Endothelial cell of umbilical vein (primary cell): ENCODE data around the gene ARHGAP15. TPM values are rescaled to one million over a fixed set of nuclear protein-coding genes. Genes with fewer than 3 reads are reported as not detected.

Experiments
- BruUV-seq: library from RNA; stranded (reverse); fragments of 400-500 nt; replicated peaks from 2 replicates; lab custom pipeline; 2021; lab: Mats Ljungman, UMichigan
- CTCF ChIA-PET: fragments of 300-600, 350-600 bp; sonication (Branson Sonifier 250); formaldehyde crosslinking; loops from one replicate; lab custom pipeline; 2021; ENCODE audit warnings: antibody characterized with exemption, inconsistent platforms; lab: Charles Lee
- POLR2A ChIA-PET: fragments of 300-600, 350-600 bp; sonication (Branson Sonifier 250); formaldehyde crosslinking; loops from one replicate; lab custom pipeline; 2021; ENCODE audit warnings: antibody characterized with exemption, inconsistent platforms; lab: Charles Lee
- DNase-seq: peaks from one replicate; pipeline ENCODE4 v3.0.0-alpha.2; 2011; ENCODE audit warnings: low read depth, low spot score
- FAIRE-seq: peaks from 2 replicates; lab custom pipeline; 2011; peaks lifted over from hg19 to GRCh38; lab: Jason Lieb, UNC
- H2AFZ ChIP-seq: 2 replicates; pipeline ENCODE4 v1.6.0; 2012; ENCODE audit warnings: low read depth, low read length, control low read depth, inconsistent platforms
- H3K27ac ChIP-seq: 2 replicates; pipeline ENCODE4 v1.5.1; 2011; ENCODE audit warnings: low read depth, mild to moderate bottlenecking, control low read depth, low read length, moderate library complexity; ENCODE audit not compliant: insufficient read depth
- H3K27me3 ChIP-seq, 2 experiments: 2 replicates each; pipeline versions ENCODE4 v1.6.0 to v1.6.1; 2011; ENCODE audit warnings: low read length in 2 of 2, mixed read lengths in 1 of 2; ENCODE audit not compliant: control insufficient read depth in 2 of 2, insufficient read depth in 2 of 2
- H3K36me3 ChIP-seq, 2 experiments: 2 replicates in 1 of 2; 3 replicates in 1 of 2; pipeline ENCODE4 v1.5.1; 2011; ENCODE audit warnings: low read length in 2 of 2, mild to moderate bottlenecking in 1 of 2, moderate library complexity in 1 of 2; ENCODE audit not compliant: control insufficient read depth in 2 of 2, insufficient read depth in 2 of 2; ENCODE audit errors: extremely low read depth in 1 of 2
- H3K4me1 ChIP-seq: 3 replicates; pipeline ENCODE4 v1.5.1; 2011; ENCODE audit warnings: mild to moderate bottlenecking, low read length; ENCODE audit not compliant: control insufficient read depth, insufficient read depth; ENCODE audit errors: extremely low read depth
- H3K4me2 ChIP-seq: 2 replicates; pipeline ENCODE4 v1.6.1; 2011; ENCODE audit warnings: low read length, control low read depth, mixed read lengths; ENCODE audit not compliant: insufficient read depth
- H3K4me3 ChIP-seq, 3 experiments: fragments of 200-600 bp in 1 of 3; sonication (generic), shearing (Covaris generic) in 1 of 3; replicated peaks in 1 of 3; 2 replicates each; pipeline ENCODE4 v1.5.1; 2011 to 2016; ENCODE audit warnings: control low read depth in 3 of 3, low read length in 3 of 3, mild to moderate bottlenecking in 2 of 3, inconsistent platforms in 1 of 3, low read depth in 1 of 3, moderate library complexity in 1 of 3; ENCODE audit not compliant: insufficient read depth in 1 of 3
- H3K79me2 ChIP-seq: 2 replicates; pipeline ENCODE4 v1.6.0; 2012; ENCODE audit warnings: low read length, inconsistent platforms; ENCODE audit not compliant: control insufficient read depth, insufficient read depth
- H3K9ac ChIP-seq: replicated peaks from 2 replicates; pipeline ENCODE3; 2011; ENCODE audit warnings: low read length, control low read depth; ENCODE audit not compliant: insufficient read depth; ENCODE audit errors: extremely low read depth
- H3K9me1 ChIP-seq: replicated peaks from 3 replicates; pipeline ENCODE4 v1.6.0; 2011; ENCODE audit warnings: mild to moderate bottlenecking, low read length; ENCODE audit not compliant: control insufficient read depth, insufficient read depth; ENCODE audit errors: extremely low read depth
- H3K9me3 ChIP-seq: replicated peaks from 2 replicates; pipeline ENCODE4 v1.5.1; 2012; ENCODE audit warnings: low read length, inconsistent platforms; ENCODE audit not compliant: control insufficient read depth, insufficient read depth
- H4K20me1 ChIP-seq: replicated peaks from 2 replicates; pipeline ENCODE3; 2011; ENCODE audit warnings: mild to moderate bottlenecking, low read length; ENCODE audit not compliant: control insufficient read depth, insufficient read depth; ENCODE audit errors: extremely low read depth
- GATA2 ChIP-seq: IDR thresholded peaks from 2 replicates; pipeline ENCODE4 v1.7.0; 2011; ENCODE audit warnings: low read depth, mild to moderate bottlenecking, moderate library complexity, mixed read lengths, low read length; ENCODE audit not compliant: insufficient read length, insufficient read depth
- JUN ChIP-seq: IDR thresholded peaks from 2 replicates; pipeline ENCODE4 v1.6.1; 2011; ENCODE audit warnings: borderline replicate concordance, low read depth; ENCODE audit not compliant: insufficient read length, insufficient read depth
- POLR2A ChIP-seq: IDR thresholded peaks from 2 replicates; pipeline ENCODE4 v1.6.1; 2012; ENCODE audit warnings: low read depth, mild to moderate bottlenecking, control low read depth, low read length
- POLR2AphosphoS5 ChIP-seq: IDR thresholded peaks from 2 replicates; pipeline ENCODE4 v1.6.1; 2012; ENCODE audit warnings: low read depth, mild to moderate bottlenecking, control low read depth, low read length, moderate library complexity; ENCODE audit not compliant: insufficient read depth
- dilution Hi-C: fragments of 300-500 bp; cut with MboI; formaldehyde crosslinking; loops from one replicate; pipeline ENCODE4 v1.15.0; 2019; ENCODE audit warnings: low sequenced_read_pairs; ENCODE audit not compliant: extremely low pct_ligation_motif_present
- intact Hi-C: fragments of 100-400 bp; cut with micrococcal nuclease; formaldehyde crosslinking; loops from one replicate; pipeline ENCODE4 v1.10.0; 2022
- polyA plus RNA-seq, 4 experiments: library from polyadenylated mRNA; depleted of rRNA in 3 of 4; stranded (reverse) in 3 of 4; unstranded in 1 of 4; fragments of >200 nt; gene quantifications; 2 replicates each; pipeline versions ENCODE4 v1.2.1 to v1.2.3, GENCODE V29; 2011 to 2012; ENCODE audit warnings: missing spikeins in 1 of 4
- total RNA-seq: library from RNA; stranded (reverse); gene quantifications from 2 replicates; pipeline ENCODE4 v1.2.3, GENCODE V29; 2021
- TF ChIP-seq, protein P1 (sequence below): IDR thresholded peaks from 2 replicates; pipeline ENCODE4 v1.6.1; 2011; ENCODE audit not compliant: insufficient read depth, insufficient read length

ARHGAP15 gene
- total and polyA plus RNA-seq, 2 donors (not counting 3 experiments of a cell fraction or from before 2014, with no cell fraction given), result not detected

DNA sequence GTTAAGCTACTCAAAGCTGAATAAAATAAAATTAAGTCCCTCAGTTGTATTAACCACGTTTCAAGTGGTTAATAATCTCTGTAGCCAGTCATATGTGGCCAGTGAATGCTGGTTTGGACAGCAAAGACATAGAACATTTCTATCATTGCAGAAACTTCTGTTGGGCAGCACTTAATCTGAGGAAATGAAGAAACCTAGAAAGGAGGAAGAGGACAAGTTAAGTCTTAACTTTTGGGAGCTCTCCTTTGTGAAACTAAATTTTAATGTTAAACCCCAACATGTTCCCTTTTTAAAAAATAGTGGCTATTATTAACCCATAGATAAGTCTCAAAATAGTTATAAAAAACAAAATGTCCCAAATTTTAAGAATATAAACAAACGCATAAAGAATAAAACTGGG lies 421.3 kb downstream of the ARHGAP15 start:
- H3K79me2 ChIP-seq, result no peaks in the 10 kb centered on the region
- no peak overlapping the region for H2AFZ ChIP-seq
- no peaks in the 10 kb centered on the region for H3K27me3 ChIP-seq
- no peak overlapping the region for H3K4me2 ChIP-seq
- CTCF ChIA-PET, result interaction anchor here (1.8 kb wide), 1 partner anchor 25 kb away, joined by 6 read pairs; no protein-coding TSS in a partner anchor
- dilution Hi-C loops (no loop called here), intact Hi-C loops (no loop called here)
- H3K9me3 ChIP-seq, result no peaks in the 10 kb centered on the region
- BruUV-seq, result no TSS peak
- TF ChIP-seq GATA2, result no peak
- TF ChIP-seq POLR2A, result no peak
- no peak for TF ChIP-seq POLR2AphosphoS5
- TF ChIP-seq, protein P1, sequence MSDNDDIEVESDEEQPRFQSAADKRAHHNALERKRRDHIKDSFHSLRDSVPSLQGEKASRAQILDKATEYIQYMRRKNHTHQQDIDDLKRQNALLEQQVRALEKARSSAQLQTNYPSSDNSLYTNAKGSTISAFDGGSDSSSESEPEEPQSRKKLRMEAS, result no peak
- H3K4me1 ChIP-seq, result no peaks in the 10 kb centered on the region
- H3K4me3 ChIP-seq, result no peak overlapping the region
- H3K36me3 ChIP-seq, result no peaks in the 10 kb centered on the region
- POLR2A ChIA-PET, result no interaction called here
- FAIRE-seq, result no peak
- no peak for DNase-seq
- H3K27ac ChIP-seq, result no peak overlapping the region
- H4K20me1 ChIP-seq, result no peaks in the 10 kb centered on the region
- no peak overlapping the region for H3K9ac ChIP-seq
- no peaks in the 10 kb centered on the region for H3K9me1 ChIP-seq

GRCh38 chr2:143551971-143552650 lies 422.9 kb downstream of the ARHGAP15 start:
- Histone ChIP-seq H3K9me1 (no peaks in the 10 kb centered on the region), H3K4me1 (no peaks in the 10 kb centered on the region), H3K27ac (no peak overlapping the region), H3K9ac (no peak overlapping the region), H2AFZ (no peak overlapping the region), H3K36me3 (no peaks in the 10 kb centered on the region), H3K9me3 (no peaks in the 10 kb centered on the region), H3K79me2 (no peaks in the 10 kb centered on the region), H3K4me2 (no peak overlapping the region), H3K4me3 (no peak overlapping the region), H4K20me1 (no peaks in the 10 kb centered on the region), H3K27me3 (no peaks in the 10 kb centered on the region)
- POLR2A ChIA-PET, result interaction anchor here (0.7 kb wide), 1 partner anchor 138 kb away, joined by 3 read pairs; no protein-coding TSS in a partner anchor
- DNase-seq (no peak), FAIRE-seq (no peak)
- no TSS peak for BruUV-seq
- dilution Hi-C loops (no loop called here), intact Hi-C loops (no loop called here)
- CTCF ChIA-PET, result interaction anchor here (1.8 kb wide), 1 partner anchor 23 kb away, joined by 6 read pairs; no protein-coding TSS in a partner anchor
- no peak for TF ChIP-seq JUN
- TF ChIP-seq, protein P1, result no peak
